Choroid plexus epithelial cell (primary cell): ENCODE measurements around the gene NUDCD3.

Experiments used
- DNase-seq: peaks from one replicate; pipeline ENCODE4 v3.0.0-alpha.2; 2010; ENCODE audit warnings: low read depth
- H3K4me3 ChIP-seq: 2 replicates; pipeline ENCODE4 v1.5.1; 2011; ENCODE audit warnings: low read depth, mild to moderate bottlenecking, control low read depth, low read length, moderate library complexity
- CTCF ChIP-seq: conservative IDR thresholded peaks from 2 replicates; pipeline ENCODE4 v1.5.1; 2011; ENCODE audit warnings: low read depth, mild to moderate bottlenecking, control low read depth, inconsistent platforms, low read length, moderate library complexity

NUDCD3 gene

GRCh38 chr7:44336491-44336890, 154.0 kb downstream of the NUDCD3 start:
- no peak for TF ChIP-seq CTCF

DNA sequence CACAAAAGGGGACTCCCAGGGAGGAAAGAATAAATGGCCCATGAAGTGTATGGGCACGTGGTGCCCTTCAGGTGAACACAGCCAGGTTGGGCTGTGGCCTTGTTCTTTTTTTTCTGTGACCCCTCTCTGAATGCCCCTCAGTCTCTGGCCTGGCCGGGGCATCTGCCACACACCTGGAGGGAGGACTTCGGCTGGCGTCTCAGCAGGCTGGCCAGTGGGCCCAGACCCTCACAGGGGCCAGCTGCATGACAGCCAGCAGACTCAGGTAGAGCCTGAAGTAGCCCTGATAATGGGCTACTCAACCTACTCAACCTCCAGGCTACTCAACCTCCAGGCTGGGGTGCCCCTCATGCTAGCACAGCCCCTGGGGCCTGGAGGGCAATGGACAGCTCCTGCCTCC, 155.3 kb downstream of the NUDCD3 start:
- TF ChIP-seq CTCF, result no peak
- no peak for DNase-seq
- no peak overlapping the region for H3K4me3 ChIP-seq

More at GRCh38 chr7:44336491-44336890, 154.0 kb downstream of the NUDCD3 start:
- H3K4me3 ChIP-seq, result no peak overlapping the region
- no peak for DNase-seq

DNA sequence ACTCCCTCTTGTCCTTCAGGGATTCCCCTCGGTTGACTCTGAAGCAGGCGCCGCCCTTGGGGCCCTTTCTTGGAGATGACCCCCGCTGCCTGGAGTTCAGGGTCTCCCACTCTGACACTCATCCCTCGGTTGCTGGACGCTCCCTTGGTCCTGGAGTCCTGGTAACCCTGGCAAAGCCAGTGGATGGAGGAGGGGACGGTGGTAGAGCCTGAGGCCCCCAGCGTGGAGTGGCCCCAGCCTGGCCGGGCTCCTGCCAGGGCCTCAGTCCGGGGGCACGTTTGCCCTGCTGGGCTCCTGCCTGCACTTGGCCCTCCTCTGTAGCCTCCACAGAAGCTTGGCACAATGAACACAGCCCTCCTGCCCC, 155.7 kb downstream of the NUDCD3 start:
- no peak overlapping the region for H3K4me3 ChIP-seq
- TF ChIP-seq CTCF, result no peak
- DNase-seq, result no peak

- TF ChIP-seq CTCF, result no peak
- H3K4me3 ChIP-seq, result no peak overlapping the region
- DNase-seq, result peak; percentile 72
Observed at GRCh38 chr7:44333911-44334733, 156.3 kb downstream of the NUDCD3 start.

DNA sequence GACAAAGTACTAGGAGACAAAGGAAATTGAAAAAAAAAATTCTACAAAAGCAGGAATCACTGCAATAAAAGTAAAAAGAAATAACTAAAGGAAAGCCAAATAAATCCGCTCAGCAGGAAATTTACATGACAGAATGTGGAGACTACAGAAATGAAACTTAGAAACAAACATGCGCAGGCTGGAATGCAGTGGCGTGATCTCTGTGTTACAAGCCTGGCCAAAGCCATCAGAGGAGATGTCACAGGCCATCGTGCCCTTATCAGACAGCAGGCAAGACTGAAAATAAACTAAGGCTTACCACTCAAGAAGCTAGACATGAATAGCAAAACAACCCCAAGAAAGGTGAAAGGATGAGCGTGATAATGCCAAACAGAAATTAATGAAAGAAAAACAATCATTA, 158.8 kb downstream of the NUDCD3 start:
- TF ChIP-seq CTCF, result no peak
- no peak overlapping the region for H3K4me3 ChIP-seq
- DNase-seq, result peak; percentile 51

- TF ChIP-seq CTCF, result no peak
- no peak for DNase-seq
- H3K4me3 ChIP-seq, result no peak overlapping the region
Observed at GRCh38 chr7:44330331-44330730, 160.1 kb downstream of the NUDCD3 start.

DNA sequence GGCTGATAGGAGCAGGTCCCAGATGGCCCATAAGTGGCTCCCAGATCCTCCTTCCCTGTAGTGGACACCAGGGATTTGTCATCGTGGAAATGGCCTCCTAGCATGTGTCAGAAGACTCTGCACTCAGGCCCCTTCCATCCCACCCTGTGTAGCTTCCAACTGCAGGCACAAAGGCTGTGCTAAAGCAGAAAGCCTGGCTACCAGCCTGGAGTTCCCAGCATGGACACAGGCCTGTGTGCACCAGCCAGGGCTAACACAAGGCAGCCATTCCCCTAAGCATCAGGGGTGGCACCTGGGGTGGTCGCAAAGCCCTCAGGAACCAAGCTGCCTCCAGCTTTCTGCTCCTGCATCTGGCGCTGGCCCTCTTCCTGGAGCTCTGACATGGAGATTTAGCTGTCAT, 160.6 kb downstream of the NUDCD3 start:
- H3K4me3 ChIP-seq, result no peak overlapping the region
- TF ChIP-seq CTCF, result no peak
- no peak for DNase-seq
